GM18519 (cell line): Measurements from ENCODE around the gene BCL2L1.

Experiments
- ATAC-seq: cut with Tn5 transposase; IDR thresholded peaks from one replicate; pipeline ENCODE4 v1.9.1; 2021; ENCODE audit warnings: mild to moderate bottlenecking, moderate library complexity; ENCODE audit not compliant: unreplicated experiment, low FRiP score

Gene BCL2L1

DNA sequence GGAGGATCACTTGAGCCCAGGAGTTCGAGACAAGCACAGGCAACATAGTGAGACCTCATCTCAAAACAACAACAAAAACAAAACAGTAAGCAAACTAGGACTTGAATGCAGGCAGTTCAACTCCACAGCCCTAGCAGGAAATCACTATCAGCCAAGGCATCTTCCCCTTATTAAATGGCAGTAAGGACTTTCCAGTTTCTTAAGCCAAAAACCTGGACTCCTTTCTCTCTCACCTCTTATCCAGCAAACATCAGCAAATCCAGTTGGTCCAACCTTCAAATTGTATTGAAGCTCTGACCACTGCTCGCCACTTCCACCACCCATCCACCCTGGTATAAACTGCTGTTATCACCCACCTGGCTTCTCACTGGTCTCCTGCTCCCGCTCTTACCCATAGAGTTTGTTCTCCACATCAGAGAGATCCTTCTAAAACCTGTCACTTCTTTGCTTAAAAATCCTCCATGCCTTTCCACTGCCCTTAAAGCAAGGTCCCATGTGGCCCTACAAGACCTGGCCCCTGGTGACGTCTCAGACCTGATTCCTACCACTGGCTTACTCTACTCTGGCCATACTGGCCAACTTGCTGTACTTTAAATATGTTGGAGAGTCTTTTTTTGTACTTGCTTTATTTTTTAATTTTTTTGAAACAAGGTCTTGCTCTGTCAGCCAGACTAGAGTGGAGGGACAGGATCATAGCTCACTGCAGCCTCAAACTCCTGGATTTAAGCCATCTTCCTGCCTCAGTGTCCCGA lies 27.6 kb downstream of the BCL2L1 start:
- no peak for ATAC-seq

DNA sequence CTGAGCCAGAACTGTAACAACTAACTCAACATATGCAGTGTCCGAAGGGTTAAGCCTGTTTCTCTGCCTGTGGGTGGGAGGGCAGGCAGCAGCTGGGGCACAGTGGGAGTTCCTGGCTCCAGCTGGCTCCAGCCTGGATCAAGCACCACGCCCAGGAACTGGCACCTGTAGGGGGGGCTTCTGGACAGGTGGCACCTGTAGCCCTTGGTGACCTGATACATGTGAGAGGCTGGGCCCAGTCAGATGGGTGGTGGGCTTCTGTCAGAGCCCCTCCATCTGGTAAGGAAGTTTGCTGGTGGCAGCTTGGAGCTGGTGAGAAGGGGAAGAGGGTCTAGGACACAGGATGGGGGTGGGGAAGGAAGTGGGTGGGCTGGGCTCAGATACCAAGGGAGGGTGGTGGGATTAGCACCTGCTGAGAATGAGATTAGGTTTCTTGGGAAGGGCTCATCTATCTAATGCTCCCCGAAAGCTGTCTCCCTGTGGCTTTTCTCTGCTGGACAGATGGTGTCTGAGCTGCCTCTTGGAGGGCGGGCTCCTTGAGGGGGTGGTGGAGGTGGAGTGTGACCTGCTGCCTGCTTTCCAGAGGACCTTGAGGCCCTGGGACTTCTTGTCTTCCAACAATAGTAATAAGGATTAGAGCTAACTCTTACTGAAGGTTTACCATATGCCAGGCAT lies 28.5 kb downstream of the BCL2L1 start:
- ATAC-seq, result no peak

DNA sequence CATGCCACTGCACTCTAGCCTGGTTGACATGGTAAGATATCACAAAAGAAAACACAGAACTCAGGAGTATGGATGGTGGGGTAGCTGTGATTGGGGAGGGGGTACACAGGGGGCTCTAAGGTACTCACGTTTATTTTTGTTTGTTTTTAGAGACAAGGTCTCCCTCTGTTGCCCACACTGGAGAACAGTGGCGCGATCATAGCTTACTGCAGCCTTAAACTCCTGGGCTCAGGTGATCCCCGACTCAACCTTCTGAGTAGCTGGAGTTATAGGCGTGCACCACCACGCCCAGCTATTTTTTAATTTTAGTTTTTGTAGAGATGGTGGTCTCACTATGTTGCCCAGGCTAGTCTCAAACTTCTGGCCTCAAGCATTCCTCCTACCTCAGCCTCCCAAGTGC lies 29.3 kb downstream of the BCL2L1 start:
- no peak for ATAC-seq

DNA sequence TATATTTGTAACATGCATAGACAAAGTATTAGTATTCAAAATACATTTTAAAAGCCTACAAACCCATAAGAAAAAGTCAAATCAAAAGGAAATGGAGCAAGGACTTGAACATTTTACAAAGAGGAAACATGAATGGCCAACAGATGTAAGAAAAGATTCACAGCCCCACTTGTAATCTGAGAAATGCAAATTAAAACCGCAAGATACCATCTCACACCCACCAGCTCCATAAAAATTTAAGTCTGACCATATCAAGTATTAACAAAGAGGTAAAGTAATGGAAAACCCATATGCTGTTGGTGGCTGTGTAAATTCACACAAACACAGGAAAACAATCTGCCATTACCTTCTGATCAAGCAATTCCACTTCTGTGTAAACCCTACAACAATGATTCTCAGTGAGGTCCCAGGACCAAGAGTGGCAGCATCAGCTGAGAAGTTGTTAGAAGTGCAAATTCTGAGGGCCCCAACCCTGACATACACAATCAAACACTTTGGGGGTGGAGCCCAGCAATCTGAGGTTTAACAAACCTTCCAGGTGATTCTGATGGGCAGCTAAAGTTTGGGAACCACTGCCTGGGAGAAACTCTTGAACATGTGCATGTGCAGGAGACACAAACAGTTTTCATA lies 30.9 kb downstream of the BCL2L1 start:
- ATAC-seq, result no peak

DNA sequence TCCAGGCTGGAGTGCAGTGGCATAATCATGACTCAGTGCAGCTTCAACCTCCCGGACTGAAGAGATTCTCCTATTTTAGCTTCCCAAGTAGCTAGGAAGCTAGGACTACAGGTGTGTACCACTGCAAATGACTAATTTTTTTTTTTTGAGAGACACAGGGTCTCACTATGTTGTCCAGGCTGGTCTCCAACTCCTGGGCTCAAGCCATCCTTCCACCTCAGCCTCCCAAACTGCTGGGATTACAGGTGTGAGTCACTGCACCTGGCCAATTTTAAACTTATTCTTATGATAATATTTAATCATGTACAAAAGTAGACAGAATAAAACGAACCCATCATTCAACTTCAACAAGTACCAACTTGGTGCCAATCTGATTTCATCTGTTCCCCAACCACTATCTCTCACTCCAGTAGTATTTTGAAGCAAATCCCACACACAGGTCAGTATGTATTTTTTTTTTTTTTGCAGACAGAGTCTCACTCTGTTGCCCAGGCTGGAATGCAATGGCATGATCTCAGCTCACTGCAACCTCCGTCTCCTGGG lies 32.5 kb downstream of the BCL2L1 start:
- no peak for ATAC-seq

DNA sequence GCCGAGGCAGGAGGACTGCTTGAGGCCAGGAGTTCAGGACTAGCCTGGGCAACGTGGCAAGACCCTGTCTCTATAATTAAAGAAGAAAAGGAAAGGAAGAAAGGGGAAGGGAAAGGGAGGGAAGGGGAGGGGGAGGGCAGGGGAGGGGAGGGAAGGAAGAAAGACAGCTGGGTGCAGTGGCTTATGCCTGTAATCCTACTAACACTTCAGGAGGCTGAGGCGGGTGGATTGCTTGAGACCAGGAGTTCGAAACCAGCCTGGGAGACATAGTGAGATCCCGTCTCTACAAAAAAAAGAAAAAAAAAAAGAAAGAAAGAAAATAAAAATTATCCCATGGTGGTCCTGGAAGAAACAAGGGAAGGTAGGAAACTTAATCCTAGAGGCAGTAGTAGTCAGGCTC lies 33.5 kb downstream of the BCL2L1 start:
- ATAC-seq, result no peak

DNA sequence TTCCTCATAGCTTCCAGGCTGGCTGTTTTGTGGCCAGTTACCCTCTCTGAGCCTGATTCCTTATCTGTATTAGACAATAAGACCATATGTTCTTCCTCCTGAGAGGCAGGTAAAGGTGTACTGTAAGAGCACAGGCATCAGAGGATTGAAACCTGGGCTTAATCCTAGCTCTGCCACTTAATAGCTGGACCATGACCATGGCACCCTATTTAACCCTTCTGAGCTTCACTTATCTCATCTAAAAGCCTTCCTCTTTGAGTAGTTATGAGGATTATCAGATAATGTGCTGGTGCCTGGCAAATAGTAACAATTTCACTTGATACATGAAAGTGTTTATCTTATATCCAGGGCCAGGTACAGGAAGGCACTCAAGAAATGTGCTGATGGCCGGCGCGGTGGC lies 34.9 kb downstream of the BCL2L1 start:
- ATAC-seq, result no peak

DNA sequence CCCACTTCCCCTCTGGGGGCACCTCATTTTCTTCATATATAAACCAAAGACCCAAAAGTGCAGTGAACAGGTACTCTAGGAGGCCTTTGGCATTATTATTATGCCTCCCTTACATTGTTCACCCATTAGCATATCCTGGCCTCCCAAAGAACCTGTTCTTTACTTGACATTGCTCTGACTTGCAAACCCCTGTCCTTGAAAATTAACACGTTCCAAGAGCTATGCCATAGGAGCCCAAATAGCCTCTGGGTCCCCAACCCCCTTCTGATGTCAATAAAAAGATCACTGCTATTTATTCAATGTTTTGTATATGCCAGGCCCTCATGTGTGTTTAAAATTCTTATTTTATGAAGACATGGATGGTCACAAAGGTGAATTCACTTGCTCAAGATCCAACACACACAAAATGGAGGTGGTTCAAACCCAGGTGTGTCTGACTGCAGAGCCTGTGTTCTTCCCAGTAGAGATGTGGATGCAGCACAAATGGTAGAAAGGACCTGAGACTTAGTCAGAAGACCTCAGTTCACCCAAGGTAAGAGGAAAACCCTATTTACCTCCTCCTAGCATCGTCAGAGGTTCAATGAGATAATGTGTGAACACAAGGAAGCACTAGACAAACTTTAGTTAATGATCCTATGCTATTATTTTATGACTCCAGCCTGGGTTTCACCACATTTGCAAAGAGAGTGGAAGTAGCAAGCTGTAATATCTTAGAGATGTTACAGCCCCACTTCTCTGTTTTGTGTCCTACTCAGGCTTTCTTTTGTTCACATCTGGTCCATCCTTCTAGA lies 36.6 kb downstream of the BCL2L1 start:
- no peak for ATAC-seq

DNA sequence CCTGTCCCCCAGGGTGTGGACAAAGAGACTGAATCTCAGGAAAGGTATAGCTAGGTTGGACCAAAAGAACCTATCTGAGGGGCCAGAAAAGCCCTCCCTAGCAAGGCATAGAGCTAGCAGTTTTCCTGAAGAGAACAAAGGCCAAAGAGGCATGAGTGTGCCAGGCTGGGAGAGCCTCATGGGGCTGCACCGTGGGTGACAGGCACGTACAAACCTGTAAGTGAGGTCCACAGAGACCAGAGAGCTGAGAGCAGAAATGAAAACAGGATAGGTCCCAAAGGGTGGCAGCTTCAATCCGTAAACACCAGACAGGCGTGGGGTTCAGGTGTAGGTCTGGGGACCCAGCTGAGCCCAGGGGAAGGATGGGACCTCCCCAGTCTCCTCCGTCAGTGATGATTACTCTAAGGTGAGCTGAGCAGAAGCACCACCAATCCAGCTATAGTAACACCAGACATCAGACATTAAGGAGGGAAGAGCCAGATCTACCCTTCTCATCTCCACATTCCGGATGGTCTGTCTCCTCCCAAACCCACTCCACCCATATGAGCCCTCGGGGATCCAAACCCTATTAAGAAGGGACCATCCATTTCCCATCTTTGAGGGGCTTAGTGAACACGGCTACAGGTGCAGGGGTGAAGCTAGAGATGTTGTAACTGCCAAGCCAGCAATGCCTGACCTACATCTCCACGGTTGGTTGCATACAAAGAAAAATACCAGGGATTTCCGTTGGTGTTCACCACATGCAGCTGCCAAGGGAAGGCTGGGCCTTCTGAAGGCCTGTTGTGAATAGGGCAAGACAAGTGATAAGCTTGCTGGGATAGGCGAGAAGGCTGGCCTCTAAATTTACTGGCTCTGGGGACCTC lies 38.3 kb downstream of the BCL2L1 start:
- ATAC-seq, result no peak

DNA sequence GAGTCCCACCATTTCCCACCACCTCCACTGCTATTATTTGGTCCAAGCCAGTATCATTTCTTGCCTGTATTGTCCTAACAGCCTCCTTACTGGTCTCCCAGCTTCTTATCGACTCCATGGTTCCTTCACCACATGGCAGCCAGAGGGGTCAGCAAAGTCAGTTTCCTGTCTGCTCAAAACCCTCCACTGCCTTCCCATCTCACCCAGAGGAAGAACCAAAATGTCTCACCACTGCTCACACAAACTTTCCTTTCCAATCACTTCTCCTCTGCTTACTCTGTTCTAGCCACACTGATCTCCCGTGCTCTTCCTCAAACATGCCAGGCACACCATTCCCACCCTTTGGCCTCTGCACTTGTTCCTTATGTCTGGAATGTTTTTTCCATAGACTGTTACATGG lies 39.7 kb downstream of the BCL2L1 start:
- no peak for ATAC-seq

DNA sequence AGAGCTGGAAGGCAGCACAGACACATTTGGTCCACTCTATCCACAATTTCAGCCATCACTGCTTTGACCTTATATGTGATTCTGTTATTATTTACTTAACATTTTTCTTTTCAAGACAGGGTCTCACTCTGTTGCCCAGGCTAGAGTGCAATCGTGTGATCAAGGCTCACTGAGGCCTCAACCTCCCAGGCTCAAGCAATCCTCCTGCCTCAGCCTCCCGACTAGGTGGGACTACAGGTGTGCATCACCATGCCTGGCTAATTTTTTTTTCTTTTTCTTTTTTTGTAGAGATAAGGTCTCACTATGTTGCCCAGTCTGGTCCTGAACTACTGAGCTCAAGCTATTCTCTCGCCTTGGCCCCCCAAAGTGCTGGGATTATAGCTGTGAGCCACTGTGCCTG lies 40.3 kb downstream of the BCL2L1 start:
- no peak for ATAC-seq

DNA sequence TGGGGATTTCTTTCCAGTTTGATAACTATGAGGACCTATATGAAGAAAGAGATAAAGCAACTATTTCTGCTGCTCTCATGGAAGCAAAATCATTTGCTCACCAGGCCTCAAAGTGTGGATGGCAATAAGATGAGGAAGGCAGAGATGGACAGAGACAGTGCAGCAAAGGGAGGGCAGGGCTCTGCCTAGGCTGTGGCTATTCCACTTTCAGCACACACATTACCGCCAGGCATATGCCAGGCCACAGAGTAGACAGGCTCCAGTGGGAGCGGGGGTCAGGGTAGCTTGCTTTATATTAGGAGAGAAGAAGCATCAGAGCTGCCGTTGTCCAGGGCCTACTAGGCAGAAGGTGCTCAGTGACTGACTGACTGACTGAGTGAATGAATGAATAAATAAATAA lies 40.9 kb downstream of the BCL2L1 start:
- ATAC-seq, result no peak

DNA sequence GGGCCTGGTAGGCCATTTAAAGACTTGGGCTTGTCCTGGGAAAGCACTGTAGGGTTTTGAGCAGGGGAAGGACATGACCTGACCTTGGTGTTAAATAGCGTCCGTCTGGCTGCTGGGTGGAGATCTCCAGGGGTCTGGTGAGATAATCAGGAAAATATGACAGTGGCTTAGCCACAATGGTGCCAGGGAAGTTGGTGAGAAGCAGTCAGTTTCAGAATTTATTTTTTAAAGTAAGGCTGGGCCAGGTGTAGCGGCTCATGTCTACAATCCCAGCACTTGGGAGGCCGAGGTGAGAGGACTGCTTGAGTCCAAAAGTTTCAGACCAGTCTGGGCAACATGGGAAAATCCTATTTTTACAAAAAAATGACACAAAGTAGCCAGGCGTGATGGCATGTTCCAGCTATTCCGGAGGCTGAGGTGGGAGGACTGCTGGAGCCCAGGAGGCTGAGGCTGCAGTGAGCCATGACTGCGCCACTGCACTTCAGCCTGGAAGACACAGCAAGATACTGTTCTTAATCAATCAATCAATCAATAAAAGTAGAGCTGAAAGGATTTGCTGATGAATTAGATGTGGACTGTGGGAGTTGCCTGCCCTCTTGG lies 41.4 kb downstream of the BCL2L1 start:
- no peak for ATAC-seq

DNA sequence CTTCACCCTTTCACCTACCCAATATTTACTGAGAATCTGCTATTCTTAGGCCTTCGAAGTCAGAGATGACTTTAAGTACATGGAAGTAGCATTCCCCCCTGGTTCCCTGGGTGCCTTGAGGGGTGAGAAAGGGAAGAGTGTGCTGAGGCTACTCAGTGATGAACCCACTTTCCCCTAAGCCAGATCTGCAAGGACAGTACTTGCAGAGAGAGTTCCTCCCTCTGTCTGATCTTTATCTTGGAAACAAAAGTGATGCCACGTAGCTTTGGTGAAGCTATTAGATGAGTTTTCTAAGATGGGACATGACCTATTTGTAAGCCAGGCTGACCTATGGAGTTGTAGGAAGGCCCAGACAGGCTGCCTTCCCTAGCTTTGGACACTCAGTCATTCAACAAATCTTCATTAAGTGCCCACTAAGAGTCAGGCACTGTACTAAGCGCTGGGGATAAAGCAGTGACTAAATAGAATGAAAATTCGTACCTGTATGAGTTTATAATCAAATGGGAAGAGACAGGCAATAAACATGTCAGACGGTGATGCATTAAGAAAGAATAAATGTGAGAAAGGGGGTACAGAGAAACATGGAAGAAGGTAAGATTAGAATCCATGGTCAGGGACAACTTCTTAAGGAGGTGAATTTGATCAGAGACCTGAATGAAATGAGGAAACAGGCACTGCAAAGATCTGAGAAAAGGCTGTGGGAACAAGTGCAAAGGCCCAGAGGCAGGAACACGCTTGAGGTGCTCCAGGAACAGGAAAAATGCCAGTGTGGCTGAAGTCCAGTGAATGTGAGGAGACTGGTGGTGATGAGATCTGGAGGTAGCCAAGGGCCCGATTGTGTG lies 42.2 kb downstream of the BCL2L1 start:
- ATAC-seq, result no peak

DNA sequence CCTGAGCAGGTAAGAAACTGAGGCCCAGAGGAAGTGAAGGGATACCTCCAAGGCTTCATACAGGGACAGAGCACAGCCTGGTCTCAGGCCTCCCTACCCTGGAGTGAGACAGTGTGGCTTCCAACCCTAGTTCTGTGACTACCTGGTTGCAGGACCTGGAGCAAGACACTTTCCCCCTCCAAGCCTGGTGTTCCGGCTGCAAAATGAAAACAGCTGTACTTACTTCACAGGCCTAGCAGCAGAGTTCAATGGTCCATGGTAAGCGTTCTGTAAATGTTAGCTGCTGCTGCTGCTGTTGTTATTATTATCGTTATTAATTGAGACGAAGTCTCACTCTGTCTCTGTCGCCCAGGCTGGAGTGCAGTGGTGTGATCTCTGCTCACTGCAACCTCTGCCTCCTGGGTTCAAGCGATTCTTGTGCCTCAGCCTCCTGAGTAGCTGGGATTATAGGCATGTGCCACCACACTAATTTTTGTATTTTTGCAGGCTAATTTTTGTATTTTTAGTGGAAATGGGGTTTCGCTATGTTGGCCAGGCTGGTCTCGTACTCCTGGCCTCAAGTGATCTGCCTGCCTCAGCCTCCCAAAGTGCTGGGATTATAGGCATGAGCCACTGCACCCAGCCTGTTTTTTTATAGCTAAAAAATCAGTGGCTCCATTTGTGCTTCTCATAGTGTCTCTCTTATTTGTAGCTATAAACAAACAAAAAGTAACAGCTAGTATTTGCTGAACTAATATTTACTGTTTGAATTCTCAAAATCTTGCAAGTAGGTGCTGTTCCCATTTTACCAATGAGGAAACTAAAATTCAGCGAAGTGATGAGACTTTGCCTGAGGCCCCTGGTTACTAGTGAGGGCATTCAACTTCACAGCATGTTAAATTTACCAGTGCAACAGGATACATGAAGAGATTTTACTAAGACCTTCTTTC lies 43.0 kb downstream of the BCL2L1 start:
- ATAC-seq, result no peak

DNA sequence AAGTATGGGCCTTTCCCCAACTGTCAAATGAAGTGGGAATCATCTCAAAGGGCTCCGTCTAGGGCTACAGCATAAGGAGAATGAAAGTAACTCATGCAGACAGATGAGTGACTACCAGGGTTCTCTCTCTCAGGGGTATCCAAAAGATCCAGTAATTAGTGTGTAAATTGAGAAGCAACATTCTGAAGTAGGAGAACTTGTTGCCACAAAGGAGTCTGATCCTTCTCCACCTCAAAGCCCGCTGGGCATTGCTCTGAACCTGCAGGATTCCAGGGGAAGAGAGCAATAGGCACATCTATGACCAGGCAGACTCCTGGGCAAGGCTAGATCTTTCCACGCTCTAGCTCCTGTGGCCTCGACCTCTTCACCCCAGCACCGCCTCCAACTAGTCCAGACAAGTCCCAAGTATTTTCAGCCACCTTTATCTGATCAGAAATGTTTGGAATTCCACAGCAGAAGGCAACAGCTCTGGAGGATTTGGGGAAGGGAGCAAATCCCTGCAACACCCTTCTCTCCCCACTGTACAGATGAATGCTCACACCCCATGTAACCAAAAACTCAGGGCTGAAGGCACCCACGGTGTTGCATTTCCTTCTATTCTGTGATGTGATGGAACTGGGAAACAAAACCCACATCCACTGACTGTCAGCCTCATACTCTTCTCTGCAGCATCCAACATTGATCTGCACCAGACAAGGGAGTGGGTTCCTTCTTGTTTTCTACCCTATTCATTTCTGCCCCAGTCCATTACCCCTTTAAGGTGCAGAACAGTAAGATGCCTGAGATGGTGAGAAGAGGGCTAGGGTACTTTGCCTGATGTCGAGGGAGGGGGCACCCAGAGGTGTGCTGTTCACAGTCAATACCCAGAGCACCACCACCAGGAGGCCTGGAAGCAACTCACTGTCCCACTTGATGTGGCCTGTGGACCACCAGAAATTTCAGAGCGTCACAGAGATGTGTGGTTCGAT lies 44.0 kb downstream of the BCL2L1 start:
- no peak for ATAC-seq
